Lower leg skin (tissue), 4 donors: ENCODE data around the gene SPPL3. TPM values are rescaled to one million over a fixed set of nuclear protein-coding genes. Genes with fewer than 3 reads are reported as not detected.

Experiments used
- DNase-seq, 2 donors: peaks; one replicate each; pipeline ENCODE4 v3.0.0-alpha.2; 2019; ENCODE audit warnings: low spot score in 2 of 2
- H3K4me3 ChIP-seq: fragments of 200-600 bp; sonication (generic); 2 replicates; pipeline ENCODE4 v1.5.1; 2017; ENCODE audit warnings: mild to moderate bottlenecking, low read depth; ENCODE audit not compliant: poor library complexity, severe bottlenecking
- CTCF ChIP-seq, 3 donors: fragments of 450-650 bp; IDR thresholded peaks; one replicate each; pipeline ENCODE4 v1.5.1; 2016; ENCODE audit warnings: antibody characterized with exemption in 3 of 3, mild to moderate bottlenecking in 3 of 3, moderate library complexity in 2 of 3
- POLR2A ChIP-seq, 2 donors: fragments of 450-650 bp; IDR thresholded peaks; one replicate each; pipeline ENCODE4 v1.6.1; 2016 to 2017; ENCODE audit warnings: antibody characterized with exemption in 2 of 2, mild to moderate bottlenecking in 1 of 2, moderate library complexity in 1 of 2
- WGBS, 2 donors: methylation state at CpG; one replicate each; pipeline ENCODE4 v1.1.5; 2018; 5-methylcytosine and 5-hydroxymethylcytosine counted together
- intact Hi-C: fragments of 100-400 bp; cut with DNase I; formaldehyde crosslinking; loops from one replicate; pipeline ENCODE4 v1.15.0; 2023; ENCODE audit warnings: low total_unique reads
- total RNA-seq, 4 donors: library from RNA; depleted of rRNA; stranded (reverse); fragments of >200 nt; gene quantifications; one replicate each; pipeline ENCODE4 v1.1.0, GENCODE V29; 2016

The SPPL3 gene
- total RNA-seq, 4 donors from 2014 or later = 47.3 to 59.0 (median 52.4) TPM

- intact Hi-C loops = no loop called here
- 79 to 84% methylated on average over 7 of the region's 7 CpGs for WGBS, 2 donors
- TF ChIP-seq CTCF (IDR thresholded peaks at IDR 0.05) (no peak), POLR2A (IDR thresholded peaks at IDR 0.05) (no peak)
- DNase-seq = no peak
- no peak overlapping the region for H3K4me3 ChIP-seq
These were observed 129.8 kb downstream of the SPPL3 start for GRCh38 chr12:120774169-120774916.

- DNase-seq = no peak
- 88 to 89% methylated on average over 11 of the region's 11 CpGs for whole genome bisulfite sequencing, 2 donors
- intact Hi-C loops = no loop called here
- TF ChIP-seq CTCF (IDR thresholded peaks at IDR 0.05) = no peak
- TF ChIP-seq POLR2A (IDR thresholded peaks at IDR 0.05) = no peak
- H3K4me3 ChIP-seq = no peak overlapping the region
These were observed 133.1 kb downstream of the SPPL3 start for GRCh38 chr12:120771097-120771496.

- intact Hi-C loops = no loop called here
- no peak overlapping the region for H3K4me3 ChIP-seq
- WGBS, 2 donors = 79 to 84% methylated on average over 11 of the region's 11 CpGs
- TF ChIP-seq POLR2A (IDR thresholded peaks at IDR 0.05) = no peak
- TF ChIP-seq CTCF (IDR thresholded peaks at IDR 0.05) = no peak
- no peak for DNase-seq
These were observed 136.8 kb downstream of the SPPL3 start for GRCh38 chr12:120767071-120768024.

- intact Hi-C loops = no loop called here
- 89 to 100% methylated on average over 4 of the region's 5 CpGs for WGBS, 2 donors
- TF ChIP-seq POLR2A (IDR thresholded peaks at IDR 0.05) (no peak), CTCF (IDR thresholded peaks at IDR 0.05) (no peak)
- H3K4me3 ChIP-seq = no peak overlapping the region
- no peak for DNase-seq
These were observed 137.6 kb downstream of the SPPL3 start for GRCh38 chr12:120766566-120766965.

DNA sequence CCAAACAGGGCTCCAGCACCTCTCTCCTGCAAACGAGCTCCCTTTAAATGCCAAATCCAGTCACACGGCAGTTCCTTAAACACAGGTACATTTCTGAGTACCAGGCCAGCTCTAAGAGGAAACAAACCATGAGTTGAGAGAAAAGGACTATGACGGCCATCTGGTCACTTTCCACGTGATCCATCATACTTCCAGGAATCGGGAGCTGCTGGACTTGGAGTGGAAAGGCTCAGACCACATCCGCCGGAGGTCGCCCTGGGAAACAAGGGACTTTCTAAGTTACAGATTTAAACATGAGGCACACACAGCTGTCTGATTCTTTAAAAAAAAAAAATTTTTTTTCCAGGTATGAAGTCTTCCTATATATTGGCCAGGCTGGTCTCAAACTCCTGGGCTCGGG, 139.3 kb downstream of the SPPL3 start:
- H3K4me3 ChIP-seq = no peak overlapping the region
- WGBS, 2 donors = 89 to 92% methylated on average over 9 of the region's 9 CpGs

More for the DNA sequence above, 139.3 kb downstream of the SPPL3 start:
- TF ChIP-seq POLR2A (IDR thresholded peaks at IDR 0.05) (no peak), CTCF (IDR thresholded peaks at IDR 0.05) (no peak)
- peak in 1 of 2 donors; percentile 57 for DNase-seq
- intact Hi-C loops = no loop called here
